Neuronal stem cell (in vitro differentiated cells): Measurements from ENCODE around the gene ENOX1.

Source experiments
- DNase-seq: peaks from one replicate; pipeline ENCODE4 v3.0.0-alpha.2; 2013; ENCODE audit warnings: low spot score
- H2AFZ ChIP-seq: one replicate; pipeline ENCODE4 v1.6.1; 2013; ENCODE audit warnings: mild to moderate bottlenecking, low read length, inconsistent platforms
- H2AK5ac ChIP-seq: 2 replicates; pipeline ENCODE4 v1.6.1; 2013; ENCODE audit warnings: low read depth, mild to moderate bottlenecking, inconsistent platforms, low read length, moderate library complexity, mixed read lengths
- H2BK120ac ChIP-seq: 2 replicates; pipeline ENCODE4 v1.6.1; 2013; ENCODE audit warnings: low read depth, mild to moderate bottlenecking, inconsistent platforms, low read length, moderate library complexity, mixed read lengths
- H2BK12ac ChIP-seq: one replicate; pipeline ENCODE4 v1.6.1; 2013; ENCODE audit warnings: low read length, inconsistent platforms
- H2BK15ac ChIP-seq: 2 replicates; pipeline ENCODE4 v1.6.1; 2013; ENCODE audit warnings: mild to moderate bottlenecking, low read length, inconsistent platforms, mixed read lengths
- H2BK5ac ChIP-seq: one replicate; pipeline ENCODE4 v1.6.1; 2013; ENCODE audit warnings: inconsistent platforms, mild to moderate bottlenecking, low read length, moderate library complexity
- H3K14ac ChIP-seq: one replicate; pipeline ENCODE4 v1.6.1; 2013; ENCODE audit warnings: low read length, inconsistent platforms
- H3K18ac ChIP-seq: 2 replicates; pipeline ENCODE4 v1.6.1; 2013; ENCODE audit warnings: low read length, inconsistent platforms
- H3K23ac ChIP-seq: 2 replicates; pipeline ENCODE4 v1.6.1; 2013; ENCODE audit warnings: low read depth, mild to moderate bottlenecking, mixed read lengths, low read length, inconsistent platforms; ENCODE audit not compliant: poor library complexity
- H3K27ac ChIP-seq: replicated peaks from 3 replicates; pipeline ENCODE4 v1.5.1; 2013; ENCODE audit warnings: low read length, inconsistent platforms
- H3K27me3 ChIP-seq, 3 experiments: 2 replicates each; pipeline ENCODE4 v1.6.1; 2013; ENCODE audit warnings: low read length in 3 of 3, mild to moderate bottlenecking in 2 of 3, inconsistent platforms in 1 of 3, low read depth in 1 of 3, mixed read lengths in 1 of 3, moderate library complexity in 1 of 3; ENCODE audit not compliant: control insufficient read depth in 3 of 3, insufficient read depth in 3 of 3
- H3K36me3 ChIP-seq, 2 donors: replicated peaks in 1 of 2; 2 replicates each; pipeline ENCODE4 v1.6.1; 2013; ENCODE audit warnings: low read length in 2 of 2; ENCODE audit not compliant: control insufficient read depth in 2 of 2, insufficient read depth in 2 of 2
- H3K4ac ChIP-seq: 2 replicates; pipeline ENCODE4 v1.6.1; 2013; ENCODE audit warnings: inconsistent platforms, mild to moderate bottlenecking, low read length, moderate library complexity
- H3K4me1 ChIP-seq, 2 donors: 1 replicate in 1 of 2; 2 replicates in 1 of 2; pipeline ENCODE4 v1.6.1; 2013; ENCODE audit warnings: low read length in 2 of 2, low read depth in 1 of 2; ENCODE audit not compliant: control insufficient read depth in 2 of 2, insufficient read depth in 1 of 2
- H3K4me2 ChIP-seq: one replicate; pipeline ENCODE4 v1.6.1; 2013; ENCODE audit warnings: mild to moderate bottlenecking, low read length, inconsistent platforms; ENCODE audit not compliant: insufficient read depth, poor library complexity, severe bottlenecking
- H3K4me3 ChIP-seq, 2 donors: 2 replicates each; pipeline ENCODE4 v1.5.1; 2013; ENCODE audit warnings: low read length in 2 of 2, mild to moderate bottlenecking in 2 of 2, inconsistent platforms in 1 of 2, moderate library complexity in 1 of 2
- H3K79me1 ChIP-seq: one replicate; pipeline ENCODE4 v1.6.1; 2013; ENCODE audit warnings: low read depth, mild to moderate bottlenecking, inconsistent platforms, low read length, moderate library complexity
- H3K9ac ChIP-seq: one replicate; pipeline ENCODE4 v1.6.1; 2013; ENCODE audit warnings: mild to moderate bottlenecking, low read depth, low read length, inconsistent platforms; ENCODE audit not compliant: poor library complexity
- H3K9me3 ChIP-seq, 2 donors: replicated peaks in 1 of 2; 2 replicates each; pipeline versions ENCODE3 to v1.6.1; 2013; ENCODE audit warnings: low read length in 2 of 2, mild to moderate bottlenecking in 2 of 2, inconsistent platforms in 1 of 2, low read depth in 1 of 2, mixed read lengths in 1 of 2, moderate library complexity in 1 of 2; ENCODE audit not compliant: control insufficient read depth in 2 of 2, insufficient read depth in 1 of 2
- H4K8ac ChIP-seq: one replicate; pipeline ENCODE4 v1.6.1; 2013; ENCODE audit warnings: low read depth, mild to moderate bottlenecking, inconsistent platforms, low read length, moderate library complexity
- H4K91ac ChIP-seq: one replicate; pipeline ENCODE4 v1.6.1; 2013; ENCODE audit warnings: low read length, low read depth, mild to moderate bottlenecking, inconsistent platforms; ENCODE audit not compliant: poor library complexity
- WGBS, 2 donors: extraction: QIAGEN DNeasy Blood & Tissue Kit; methylation state at CpG; one replicate each; pipeline ENCODE4 v1.1.7; 2013; ENCODE audit warnings: missing lambda C conversion rate in 2 of 2, mixed read lengths in 1 of 2; ENCODE audit not compliant: insufficient read length in 2 of 2, insufficient replicate concordance in 1 of 2; ENCODE audit errors: extremely low coverage in 2 of 2; 5-methylcytosine and 5-hydroxymethylcytosine counted together

The ENOX1 gene

GRCh38 chr13:43401361-43401760 lies 385.4 kb downstream of the ENOX1 start:
- no peak overlapping the region for H3K4ac ChIP-seq
- WGBS, 2 donors = no CpG with 5 or more reads among the region's 4 CpGs

GRCh38 chr13:43397111-43397510 lies 389.7 kb downstream of the ENOX1 start:
- H3K4ac ChIP-seq = no peak overlapping the region
- DNase-seq = no peak
- H2BK5ac ChIP-seq = no peak overlapping the region
- no peaks in the 10 kb centered on the region for H3K9me3 ChIP-seq
- H2AFZ ChIP-seq = no peak overlapping the region
- no peak overlapping the region for H2BK15ac ChIP-seq
- H4K8ac ChIP-seq = no peak overlapping the region
- H3K36me3 ChIP-seq = no peaks in the 10 kb centered on the region
- no peak overlapping the region for H3K4me3 ChIP-seq
- no peak overlapping the region for H3K18ac ChIP-seq
- H3K14ac ChIP-seq = no peak overlapping the region
- no peak overlapping the region for H3K9ac ChIP-seq
- H4K91ac ChIP-seq = no peak overlapping the region
- no peak overlapping the region for H2BK120ac ChIP-seq
- H3K79me1 ChIP-seq = no peaks in the 10 kb centered on the region
- no peak overlapping the region for H2AK5ac ChIP-seq
- H3K27ac ChIP-seq = no peak overlapping the region
- no peaks in the 10 kb centered on the region for H3K4me1 ChIP-seq
- WGBS, 2 donors = no CpG with 5 or more reads among the region's 3 CpGs
- H2BK12ac ChIP-seq = no peak overlapping the region
- H3K23ac ChIP-seq = no peak overlapping the region
- no peaks in the 10 kb centered on the region for H3K27me3 ChIP-seq
- no peak overlapping the region for H3K4me2 ChIP-seq

More at GRCh38 chr13:43401361-43401760, 385.4 kb downstream of the ENOX1 start:
- H3K4me3 ChIP-seq = no peak overlapping the region
- H3K36me3 ChIP-seq = no peaks in the 10 kb centered on the region
- H4K91ac ChIP-seq = no peak overlapping the region
- DNase-seq = no peak
- no peak overlapping the region for H2BK15ac ChIP-seq
- H3K79me1 ChIP-seq = no peaks in the 10 kb centered on the region
- peaks cover 0 to 1% of the 10 kb centered on the region in 2 donors for H3K4me1 ChIP-seq
- no peak overlapping the region for H2AK5ac ChIP-seq
- no peak overlapping the region for H2BK12ac ChIP-seq
- no peak overlapping the region for H2BK5ac ChIP-seq
- H3K27me3 ChIP-seq = no peaks in the 10 kb centered on the region
- H3K4me2 ChIP-seq = no peak overlapping the region
- no peaks in the 10 kb centered on the region for H3K9me3 ChIP-seq
- H3K18ac ChIP-seq = no peak overlapping the region
- H3K9ac ChIP-seq = no peak overlapping the region
- H3K14ac ChIP-seq = no peak overlapping the region
- no peak overlapping the region for H3K27ac ChIP-seq
- H4K8ac ChIP-seq = no peak overlapping the region
- peak overlapping the region; percentile 61 for H2AFZ ChIP-seq
- no peak overlapping the region for H3K23ac ChIP-seq
- no peak overlapping the region for H2BK120ac ChIP-seq

GRCh38 chr13:43391036-43391435 lies 395.7 kb downstream of the ENOX1 start:
- Histone ChIP-seq H3K14ac (no peak overlapping the region), H3K9me3 (no peaks in the 10 kb centered on the region), H3K18ac (no peak overlapping the region), H3K4me1 (no peaks in the 10 kb centered on the region), H3K27ac (no peak overlapping the region), H3K4me2 (no peak overlapping the region), H3K79me1 (no peaks in the 10 kb centered on the region), H2BK12ac (no peak overlapping the region), H3K9ac (no peak overlapping the region), H4K91ac (no peak overlapping the region), H2AK5ac (no peak overlapping the region), H2BK120ac (no peak overlapping the region), H2BK15ac (no peak overlapping the region), H3K27me3 (no peaks in the 10 kb centered on the region), H2BK5ac (no peak overlapping the region), H3K36me3 (no peaks in the 10 kb centered on the region), H2AFZ (no peak overlapping the region), H3K4me3 (no peak overlapping the region), H3K23ac (no peak overlapping the region), H4K8ac (no peak overlapping the region), H3K4ac (no peak overlapping the region)
- WGBS, 2 donors = no CpG with 5 or more reads among the region's 5 CpGs
- DNase-seq = no peak

- Histone ChIP-seq H3K14ac (no peak overlapping the region), H3K9ac (no peak overlapping the region), H3K27me3 (no peaks in the 10 kb centered on the region), H2BK15ac (no peak overlapping the region), H3K4me1 (no peaks in the 10 kb centered on the region), H4K8ac (no peak overlapping the region), H2BK5ac (no peak overlapping the region), H2BK12ac (no peak overlapping the region), H3K36me3 (no peaks in the 10 kb centered on the region), H3K4me2 (no peak overlapping the region), H2AFZ (no peak overlapping the region), H3K23ac (no peak overlapping the region), H3K79me1 (no peaks in the 10 kb centered on the region), H4K91ac (no peak overlapping the region), H3K4me3 (no peak overlapping the region), H2AK5ac (no peak overlapping the region), H3K27ac (no peak overlapping the region), H2BK120ac (no peak overlapping the region), H3K9me3 (no peaks in the 10 kb centered on the region), H3K18ac (no peak overlapping the region), H3K4ac (no peak overlapping the region)
- DNase-seq = no peak
- WGBS, 2 donors = no CpG with 5 or more reads among the region's 4 CpGs
Observed at GRCh38 chr13:43390619-43391018, 396.2 kb downstream of the ENOX1 start.
